Vagina (tissue), 2 donors: ENCODE results near the gene TIGD2. TPM values are rescaled to one million over a fixed set of nuclear protein-coding genes. Genes with fewer than 3 reads are reported as not detected.

Experiments
- DNase-seq, 2 donors: peaks; one replicate each; pipeline ENCODE4 v3.0.0-alpha.2; 2017; ENCODE audit errors: extremely low spot score in 2 of 2
- H3K27ac ChIP-seq: fragments of 200-600 bp; sonication (generic); one replicate; pipeline ENCODE4 v1.5.1; 2019
- H3K27me3 ChIP-seq: fragments of 200-600 bp; sonication (generic); one replicate; pipeline ENCODE4 v1.5.1; 2019
- H3K36me3 ChIP-seq, 2 donors: fragments of 200-600 bp; sonication (generic); one replicate each; pipeline ENCODE4 v1.5.1; 2017 to 2019
- H3K4me1 ChIP-seq: fragments of 200-600 bp; sonication (generic); one replicate; pipeline ENCODE4 v1.5.1; 2019
- H3K4me3 ChIP-seq, 2 donors: fragments of 200-600 bp; sonication (generic); 1 replicate in 1 of 2; 2 replicates in 1 of 2; pipeline ENCODE4 v1.5.1; 2016 to 2019
- H3K9me3 ChIP-seq: fragments of 200-600 bp; sonication (generic); one replicate; pipeline ENCODE4 v1.5.1; 2019
- CTCF ChIP-seq, 3 experiments: fragments of 450-650 bp in 2 of 3; fragments of 200-600 bp in 1 of 3; sonication (generic) in 1 of 3; IDR thresholded peaks; one replicate each; pipeline ENCODE4 v1.5.1; 2017 to 2019; ENCODE audit warnings: antibody characterized with exemption in 3 of 3, mild to moderate bottlenecking in 2 of 3, moderate library complexity in 2 of 3
- POLR2A ChIP-seq, 2 donors: fragments of 450-650 bp; IDR thresholded peaks; one replicate each; pipeline ENCODE4 v1.6.1; 2017; ENCODE audit warnings: antibody characterized with exemption in 2 of 2, mild to moderate bottlenecking in 2 of 2, moderate library complexity in 2 of 2
- POLR2AphosphoS5 ChIP-seq, 2 donors: sonication (generic); formaldehyde crosslinking; IDR thresholded peaks; one replicate each; pipeline ENCODE4 v1.9.0; 2017; ENCODE audit warnings: antibody characterized with exemption in 2 of 2, mild to moderate bottlenecking in 2 of 2, low read depth in 1 of 2; ENCODE audit not compliant: insufficient read depth in 1 of 2
- intact Hi-C: fragments of 100-400 bp; cut with DNase I; formaldehyde crosslinking; loops from one replicate; pipeline ENCODE4 v1.15.1; 2023
- total RNA-seq: library from RNA; depleted of rRNA; stranded (reverse); fragments of >200 nt; gene quantifications from one replicate; pipeline ENCODE4 v1.2.3, GENCODE V29; 2016

The TIGD2 gene
- total RNA-seq, 1 donor from 2014 or later, result 4.4 TPM

- no peaks in the 10 kb centered on the region for H3K9me3 ChIP-seq
- H3K4me1 ChIP-seq, result no peaks in the 10 kb centered on the region
- no peak overlapping the region for H3K4me3 ChIP-seq
- TF ChIP-seq POLR2AphosphoS5 (IDR thresholded peaks at IDR 0.05; ENCODE audit: insufficient read depth in 1 of 2, low read depth in 1 of 2) (no peak), CTCF (IDR thresholded peaks at IDR 0.05) (no peak), POLR2A (IDR thresholded peaks at IDR 0.05) (no peak)
- no peaks in the 10 kb centered on the region for H3K36me3 ChIP-seq
- intact Hi-C loops, result no loop called here
- DNase-seq, result no peak
- H3K27me3 ChIP-seq, result no peaks in the 10 kb centered on the region
- H3K27ac ChIP-seq, result no peak overlapping the region
Observed at GRCh38 chr4:89071311-89071710, 40.0 kb upstream of the TIGD2 start.

GRCh38 chr4:89072921-89073320, 38.4 kb upstream of the TIGD2 start:
- Histone ChIP-seq H3K4me3 (no peak overlapping the region), H3K4me1 (no peaks in the 10 kb centered on the region), H3K9me3 (no peaks in the 10 kb centered on the region), H3K36me3 (no peaks in the 10 kb centered on the region), H3K27me3 (no peaks in the 10 kb centered on the region), H3K27ac (no peak overlapping the region)
- TF ChIP-seq POLR2A (IDR thresholded peaks at IDR 0.05), result no peak
- intact Hi-C loops, result no loop called here
- DNase-seq, result no peak

GRCh38 chr4:89077761-89078160, 33.6 kb upstream of the TIGD2 start:
- Histone ChIP-seq H3K27me3 (no peaks in the 10 kb centered on the region), H3K4me1 (no peaks in the 10 kb centered on the region), H3K4me3 (no peak overlapping the region), H3K27ac (no peak overlapping the region), H3K9me3 (no peaks in the 10 kb centered on the region), H3K36me3 (no peaks in the 10 kb centered on the region)
- no peak for TF ChIP-seq CTCF (IDR thresholded peaks at IDR 0.05)
- DNase-seq, result no peak
- intact Hi-C loops, result no loop called here

GRCh38 chr4:89078300-89078699, 33.0 kb upstream of the TIGD2 start:
- no peak for TF ChIP-seq POLR2A (IDR thresholded peaks at IDR 0.05)
- TF ChIP-seq CTCF (IDR thresholded peaks at IDR 0.05), result no peak
- no peak for TF ChIP-seq POLR2AphosphoS5 (IDR thresholded peaks at IDR 0.05; ENCODE audit: insufficient read depth in 1 of 2, low read depth in 1 of 2)
- Histone ChIP-seq H3K27ac (no peak overlapping the region), H3K36me3 (no peaks in the 10 kb centered on the region), H3K4me3 (no peak overlapping the region), H3K27me3 (no peaks in the 10 kb centered on the region), H3K4me1 (no peaks in the 10 kb centered on the region), H3K9me3 (no peaks in the 10 kb centered on the region)
- intact Hi-C loops, result no loop called here
- no peak for DNase-seq

GRCh38 chr4:89099034-89099433, 12.3 kb upstream of the TIGD2 start:
- no peak for TF ChIP-seq CTCF (IDR thresholded peaks at IDR 0.05)
- no peak for TF ChIP-seq POLR2AphosphoS5 (IDR thresholded peaks at IDR 0.05; ENCODE audit: insufficient read depth in 1 of 2, low read depth in 1 of 2)
- TF ChIP-seq POLR2A (IDR thresholded peaks at IDR 0.05), result no peak
- Histone ChIP-seq H3K4me3 (no peak overlapping the region), H3K27ac (no peak overlapping the region), H3K27me3 (no peaks in the 10 kb centered on the region), H3K9me3 (no peaks in the 10 kb centered on the region), H3K4me1 (no peaks in the 10 kb centered on the region), H3K36me3 (no peaks in the 10 kb centered on the region)
- intact Hi-C loops, result no loop called here
- no peak for DNase-seq

- Histone ChIP-seq H3K4me1 (no peaks in the 10 kb centered on the region), H3K27me3 (no peaks in the 10 kb centered on the region), H3K4me3 (no peak overlapping the region), H3K9me3 (no peaks in the 10 kb centered on the region), H3K27ac (no peak overlapping the region), H3K36me3 (no peaks in the 10 kb centered on the region)
- TF ChIP-seq POLR2A (IDR thresholded peaks at IDR 0.05) (no peak), CTCF (IDR thresholded peaks at IDR 0.05) (no peak), POLR2AphosphoS5 (IDR thresholded peaks at IDR 0.05; ENCODE audit: insufficient read depth in 1 of 2, low read depth in 1 of 2) (no peak)
- DNase-seq, result no peak
- intact Hi-C loops, result no loop called here
Observed at GRCh38 chr4:89099471-89099870, 11.9 kb upstream of the TIGD2 start.
